Right hindlimb (tissue), 1 donor: ENCODE measurements around the gene RAPGEF4.

Source experiments
- DNase-seq: peaks from one replicate; pipeline ENCODE4 v3.0.0-alpha.2; 2018

RAPGEF4 gene

GRCh38 chr2:172944794-172945509 lies 209.3 kb downstream of the RAPGEF4 start:
- no peak for DNase-seq

- DNase-seq = no peak
These were observed 209.8 kb downstream of the RAPGEF4 start for GRCh38 chr2:172945510-172945850.

GRCh38 chr2:172947461-172948153 lies 212.0 kb downstream of the RAPGEF4 start:
- DNase-seq = no peak

- DNase-seq = no peak
These were observed 213.9 kb downstream of the RAPGEF4 start for GRCh38 chr2:172949522-172949921.

GRCh38 chr2:172950565-172950964 lies 214.9 kb downstream of the RAPGEF4 start:
- no peak for DNase-seq

GRCh38 chr2:172951554-172951953 lies 215.9 kb downstream of the RAPGEF4 start:
- DNase-seq = no peak

- DNase-seq = no peak
These were observed 217.8 kb downstream of the RAPGEF4 start for GRCh38 chr2:172953411-172953810.

- no peak for DNase-seq
These were observed 218.6 kb downstream of the RAPGEF4 start for GRCh38 chr2:172953970-172954852.

- DNase-seq = no peak
These were observed 219.9 kb downstream of the RAPGEF4 start for GRCh38 chr2:172955587-172955986.

GRCh38 chr2:172957734-172958133 lies 222.1 kb downstream of the RAPGEF4 start:
- DNase-seq = no peak

GRCh38 chr2:172962082-172962481 lies 226.4 kb downstream of the RAPGEF4 start:
- no peak for DNase-seq

GRCh38 chr2:172962824-172963223 lies 227.2 kb downstream of the RAPGEF4 start:
- no peak for DNase-seq

GRCh38 chr2:172964511-172965139 lies 229.0 kb downstream of the RAPGEF4 start:
- DNase-seq = no peak

- DNase-seq = no peak
These were observed 230.0 kb downstream of the RAPGEF4 start for GRCh38 chr2:172965433-172966212.

GRCh38 chr2:172967036-172967982 lies 231.7 kb downstream of the RAPGEF4 start:
- no peak for DNase-seq

GRCh38 chr2:172968061-172968469 lies 232.4 kb downstream of the RAPGEF4 start:
- DNase-seq = peak; percentile 51

- DNase-seq = no peak
These were observed 233.5 kb downstream of the RAPGEF4 start for GRCh38 chr2:172969166-172969565.

- no peak for DNase-seq
These were observed 234.0 kb downstream of the RAPGEF4 start for GRCh38 chr2:172969609-172970008.

- DNase-seq = no peak
These were observed 235.0 kb downstream of the RAPGEF4 start for GRCh38 chr2:172970660-172971059.

- no peak for DNase-seq
These were observed 236.5 kb downstream of the RAPGEF4 start for GRCh38 chr2:172972005-172972619.

GRCh38 chr2:172974762-172975161 lies 239.1 kb downstream of the RAPGEF4 start:
- no peak for DNase-seq
